Measurements from ENCODE around the gene CEP250. TPM values are rescaled to one million over a fixed set of nuclear protein-coding genes. Genes with fewer than 3 reads are reported as not detected.

CEP250 gene
- total RNA-seq, 4 donors from 2014 or later = 26.1 to 121 (median 38.3) TPM

- peaks cover 0 to 8% (median 0%) of the 10 kb centered on the region in 4 donors for H3K4me1 ChIP-seq
- DNase-seq = no peak
- peaks cover 0 to 20% (median 0%) of the 10 kb centered on the region in 3 donors for H3K36me3 ChIP-seq
- H3K27ac ChIP-seq = no peak overlapping the region
- no peaks in the 10 kb centered on the region for H3K9me3 ChIP-seq
- no peaks in the 10 kb centered on the region for H3K27me3 ChIP-seq
- no peak overlapping the region for H3K4me3 ChIP-seq
- no peak for TF ChIP-seq POLR2A (IDR thresholded peaks at IDR 0.05)
- TF ChIP-seq CTCF (IDR thresholded peaks at IDR 0.05) = no peak
These were observed 3.0 kb downstream of the CEP250 start for GRCh38 chr20:35458388-35458787.

- peaks cover 0 to 35% (median 0%) of the 10 kb centered on the region in 3 donors for H3K36me3 ChIP-seq
- H3K4me1 ChIP-seq = no peaks in the 10 kb centered on the region
- no peak for DNase-seq
- TF ChIP-seq POLR2A (IDR thresholded peaks at IDR 0.05) (no peak), CTCF (IDR thresholded peaks at IDR 0.05) (no peak)
- H3K27me3 ChIP-seq = no peaks in the 10 kb centered on the region
- H3K4me3 ChIP-seq = no peak overlapping the region
- no peak overlapping the region for H3K27ac ChIP-seq
- H3K9me3 ChIP-seq = no peaks in the 10 kb centered on the region
These were observed 6.2 kb downstream of the CEP250 start for GRCh38 chr20:35461620-35462019.

GRCh38 chr20:35462351-35462750 lies 7.0 kb downstream of the CEP250 start:
- Histone ChIP-seq H3K27ac (no peak overlapping the region), H3K4me1 (no peaks in the 10 kb centered on the region), H3K36me3 (peaks cover 0 to 43% (median 0%) of the 10 kb centered on the region in 3 donors), H3K27me3 (no peaks in the 10 kb centered on the region), H3K4me3 (no peak overlapping the region), H3K9me3 (no peaks in the 10 kb centered on the region)
- DNase-seq = no peak
- TF ChIP-seq POLR2A (IDR thresholded peaks at IDR 0.05) (no peak), CTCF (IDR thresholded peaks at IDR 0.05) (no peak)

GRCh38 chr20:35463455-35464300 lies 8.3 kb downstream of the CEP250 start:
- Histone ChIP-seq H3K9me3 (no peaks in the 10 kb centered on the region), H3K27me3 (no peaks in the 10 kb centered on the region), H3K27ac (no peak overlapping the region), H3K4me1 (no peaks in the 10 kb centered on the region), H3K4me3 (no peak overlapping the region), H3K36me3 (peaks cover 0 to 45% (median 0%) of the 10 kb centered on the region in 3 donors)
- TF ChIP-seq CTCF (IDR thresholded peaks at IDR 0.05) = peak; percentile 70 to 85 (median 82)
- TF ChIP-seq POLR2A (IDR thresholded peaks at IDR 0.05) = no peak
- peak in 2 of 3 donors; percentile 58 to 81 for DNase-seq

- Histone ChIP-seq H3K9me3 (no peaks in the 10 kb centered on the region), H3K36me3 (peaks cover 0 to 59% (median 0%) of the 10 kb centered on the region in 3 donors), H3K27ac (no peak overlapping the region), H3K4me3 (no peak overlapping the region), H3K4me1 (no peaks in the 10 kb centered on the region), H3K27me3 (no peaks in the 10 kb centered on the region)
- no peak for TF ChIP-seq POLR2A (IDR thresholded peaks at IDR 0.05)
- no peak for TF ChIP-seq CTCF (IDR thresholded peaks at IDR 0.05)
- DNase-seq = no peak
These were observed 10.6 kb downstream of the CEP250 start for GRCh38 chr20:35465976-35466375.

Measured in Peyer's patch (tissue), 4 donors.